Measurements from ENCODE around the gene POMT2.

Gene POMT2

GRCh38 chr14:77324816-77325745 lies 4.4 kb upstream of the POMT2 start:
- in situ Hi-C loops (cut with MboI; ENCODE audit: low sequenced_read_pairs): no loop called here

- in situ Hi-C loops (cut with MboI; ENCODE audit: low sequenced_read_pairs): no loop called here
These were observed 3.6 kb upstream of the POMT2 start for GRCh38 chr14:77324289-77324688.

- in situ Hi-C loops (cut with MboI; ENCODE audit: low sequenced_read_pairs): no loop called here
These were observed 2.9 kb upstream of the POMT2 start for GRCh38 chr14:77323571-77323970.

GRCh38 chr14:77322951-77323350 lies 2.3 kb upstream of the POMT2 start:
- in situ Hi-C loops (cut with MboI; ENCODE audit: low sequenced_read_pairs): no loop called here

GRCh38 chr14:77322250-77322902 lies 1.7 kb upstream of the POMT2 start:
- in situ Hi-C loops (cut with MboI; ENCODE audit: low sequenced_read_pairs): no loop called here

GRCh38 chr14:77319422-77319821 lies 1.3 kb downstream of the POMT2 start:
- in situ Hi-C loops (cut with MboI; ENCODE audit: low sequenced_read_pairs): loop anchor here (10.0 kb wide), 1 partner anchor 165 kb away; no protein-coding TSS in a partner anchor

DNA sequence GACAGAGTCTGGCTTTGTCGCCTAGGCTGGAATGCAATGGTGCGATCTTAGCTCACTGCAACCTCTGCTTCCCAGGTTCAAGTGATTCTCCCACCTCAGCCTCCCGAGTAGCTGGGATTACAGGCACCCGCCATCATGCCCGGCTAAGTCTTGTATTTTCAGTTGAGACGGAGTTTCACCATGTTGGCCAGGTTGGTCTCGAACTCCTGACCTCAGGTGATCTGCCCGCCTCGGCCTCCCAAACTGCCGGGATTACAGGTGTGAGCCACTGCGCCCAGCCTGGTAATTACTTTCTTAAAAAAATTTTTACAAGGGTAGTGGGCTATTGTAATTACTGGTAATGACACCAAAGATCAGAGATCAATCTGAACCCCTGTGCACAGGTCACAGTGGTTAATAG lies 1.9 kb downstream of the POMT2 start:
- in situ Hi-C loops (cut with MboI; ENCODE audit: low sequenced_read_pairs): loop anchor here (10.0 kb wide), 1 partner anchor 164 kb away; no protein-coding TSS in a partner anchor

- in situ Hi-C loops (cut with MboI; ENCODE audit: low sequenced_read_pairs): loop anchor here (10.0 kb wide), 1 partner anchor 163 kb away; no protein-coding TSS in a partner anchor
These were observed 2.6 kb downstream of the POMT2 start for GRCh38 chr14:77318006-77318553.

DNA sequence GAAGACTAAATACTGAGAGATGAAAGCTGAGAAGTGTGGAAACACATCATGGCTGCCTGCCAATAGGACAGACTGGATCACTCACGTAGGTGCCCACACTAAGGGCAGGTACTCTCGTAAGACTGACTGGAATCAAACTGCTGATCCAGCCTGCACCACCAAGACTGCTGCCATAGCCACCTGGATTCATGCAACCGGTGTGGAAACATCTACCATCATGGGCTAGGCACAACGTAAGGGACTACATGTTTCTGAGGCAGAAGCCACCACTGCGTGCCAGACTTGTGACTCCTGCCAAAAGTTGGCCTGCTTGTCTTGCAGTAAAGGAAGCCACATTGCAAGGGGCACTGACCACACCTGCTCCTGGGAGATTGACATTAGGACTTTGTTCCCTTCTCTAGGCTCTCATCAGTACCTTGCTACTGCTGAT lies 3.8 kb downstream of the POMT2 start:
- in situ Hi-C loops (cut with MboI; ENCODE audit: low sequenced_read_pairs): loop anchor here (10.0 kb wide), 1 partner anchor 162 kb away; no protein-coding TSS in a partner anchor

DNA sequence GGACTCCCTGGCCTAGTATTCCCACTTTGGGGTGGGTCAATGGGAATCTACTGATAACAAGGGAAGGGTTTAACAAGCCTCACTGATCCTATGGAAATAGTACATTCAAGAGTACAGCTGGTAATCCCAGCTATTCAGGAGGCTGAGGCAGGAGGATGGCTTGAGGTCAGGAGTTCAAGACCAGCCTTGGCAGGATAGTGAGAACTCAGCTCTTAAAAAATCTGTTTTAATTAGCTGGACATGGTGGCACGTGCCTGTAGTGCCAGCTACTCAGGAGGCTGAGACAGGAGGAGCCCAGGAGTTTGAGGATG lies 4.5 kb downstream of the POMT2 start:
- in situ Hi-C loops (cut with MboI; ENCODE audit: low sequenced_read_pairs): loop anchor here (10.0 kb wide), 1 partner anchor 161 kb away; no protein-coding TSS in a partner anchor

GRCh38 chr14:77314539-77315457 lies 5.9 kb downstream of the POMT2 start:
- in situ Hi-C loops (cut with MboI; ENCODE audit: low sequenced_read_pairs): loop anchor here (10.0 kb wide), 1 partner anchor 160 kb away; no protein-coding TSS in a partner anchor

DNA sequence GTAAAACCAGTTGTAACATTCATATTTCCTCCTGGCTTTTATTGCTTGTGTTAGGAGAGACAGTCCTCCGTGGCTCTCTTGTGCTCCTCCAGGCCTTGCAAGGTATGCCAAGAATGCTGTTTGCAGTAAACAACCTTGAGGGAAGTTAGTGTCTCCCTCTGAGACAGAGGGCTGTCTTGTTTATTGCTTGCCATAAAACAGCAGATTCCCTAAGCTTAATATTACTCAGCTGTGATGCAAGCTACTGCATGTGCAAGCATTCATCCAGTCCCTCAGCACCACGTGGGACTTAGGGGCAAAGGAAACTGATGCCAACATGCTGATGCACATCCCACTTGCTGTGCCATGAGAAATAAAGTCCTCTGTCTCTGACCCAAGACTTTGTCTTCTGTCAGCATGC lies 6.6 kb downstream of the POMT2 start:
- in situ Hi-C loops (cut with MboI; ENCODE audit: low sequenced_read_pairs): loop anchor here (10.0 kb wide), 1 partner anchor 159 kb away; no protein-coding TSS in a partner anchor

DNA sequence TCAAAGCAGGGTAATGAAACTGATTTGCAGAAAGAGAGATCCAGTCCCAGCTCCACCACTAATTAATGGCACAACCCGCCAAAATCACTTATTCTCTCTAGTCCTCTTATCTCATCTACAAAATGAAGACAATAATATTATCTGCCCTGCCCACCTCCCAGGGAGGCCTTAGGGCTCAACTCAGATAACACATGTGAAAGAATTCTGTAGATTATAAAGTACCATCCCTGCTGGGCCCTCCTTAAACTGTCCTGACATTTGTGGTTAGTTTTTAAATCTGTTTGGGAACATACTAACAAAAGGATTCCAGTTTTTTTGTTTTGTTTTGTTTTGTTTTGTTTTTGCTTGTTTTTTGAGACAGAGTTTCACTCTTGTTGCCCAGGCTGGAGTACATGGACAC lies 7.3 kb downstream of the POMT2 start:
- in situ Hi-C loops (cut with MboI; ENCODE audit: low sequenced_read_pairs): loop anchor here (10.0 kb wide), 1 partner anchor 159 kb away; no protein-coding TSS in a partner anchor

DNA sequence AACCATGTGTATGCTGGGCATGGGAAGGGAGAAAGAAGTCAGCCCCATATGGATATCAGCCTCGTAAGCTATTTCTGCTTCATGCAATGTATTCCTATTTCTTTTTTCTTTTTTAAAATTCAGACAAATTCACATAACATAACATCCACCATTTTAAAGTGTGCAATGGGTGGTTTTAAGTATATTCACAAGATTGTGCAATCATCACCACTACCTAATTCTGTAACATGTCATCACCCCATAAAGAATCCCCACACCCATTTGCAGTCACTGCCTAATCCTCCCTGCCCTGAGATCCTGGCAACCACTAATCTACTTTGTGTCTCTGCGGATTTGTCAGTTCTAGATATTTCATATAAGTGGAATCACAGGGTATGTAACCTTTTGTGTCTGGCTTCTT lies 9.5 kb downstream of the POMT2 start:
- in situ Hi-C loops (cut with MboI; ENCODE audit: low sequenced_read_pairs): loop anchor here (10.0 kb wide), 1 partner anchor 156 kb away; no protein-coding TSS in a partner anchor

DNA sequence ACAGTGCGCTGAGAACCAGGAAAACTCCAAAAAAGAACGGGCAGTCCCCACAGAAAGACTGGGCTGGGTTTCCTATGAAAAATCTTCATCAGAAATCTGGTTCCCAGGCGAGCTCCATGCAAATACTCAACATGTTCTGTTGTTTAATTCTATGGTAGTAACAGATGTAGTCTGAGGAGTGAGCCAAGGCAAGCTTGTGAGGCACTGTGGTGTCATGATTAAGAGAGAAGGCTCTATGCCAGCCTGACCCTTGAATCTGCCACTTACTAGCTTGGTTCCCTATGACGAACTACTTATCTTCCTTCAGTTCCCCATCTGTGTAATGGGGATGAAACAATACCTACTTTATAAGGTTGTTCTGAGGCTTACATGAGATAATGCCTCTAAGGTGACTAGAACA lies 10.7 kb downstream of the POMT2 start:
- in situ Hi-C loops (cut with MboI; ENCODE audit: low sequenced_read_pairs): loop anchor here (10.0 kb wide), 1 partner anchor 155 kb away; no protein-coding TSS in a partner anchor

GRCh38 chr14:77309131-77309530 lies 11.6 kb downstream of the POMT2 start:
- in situ Hi-C loops (cut with MboI; ENCODE audit: low sequenced_read_pairs): no loop called here

- in situ Hi-C loops (cut with MboI; ENCODE audit: low sequenced_read_pairs): no loop called here
These were observed 13.7 kb downstream of the POMT2 start for GRCh38 chr14:77306851-77307496.

- in situ Hi-C loops (cut with MboI; ENCODE audit: low sequenced_read_pairs): no loop called here
These were observed 14.3 kb downstream of the POMT2 start for GRCh38 chr14:77306416-77306815.

GRCh38 chr14:77305696-77306095 lies 15.0 kb downstream of the POMT2 start:
- in situ Hi-C loops (cut with MboI; ENCODE audit: low sequenced_read_pairs): no loop called here
